Heart right ventricle (tissue), 16 donors: ENCODE measurements around the gene FGF12. TPM values are rescaled to one million over a fixed set of nuclear protein-coding genes. Genes with fewer than 3 reads are reported as not detected.
A peak's percentile ranks its signal among the peaks of the same experiment; 100 is the strongest.

Experiments
- ATAC-seq, 8 donors: fragments of 200-7000 bp; cut with Tn5 transposase; one replicate each; pipeline ENCODE4 v1.9.1; 2020; ENCODE audit warnings: mild to moderate bottlenecking in 8 of 8, moderate library complexity in 8 of 8, moderate number of reproducible peaks in 1 of 8
- DNase-seq, 2 donors: peaks; one replicate each; pipeline ENCODE4 v3.0.0-alpha.2; 2020
- H3K27ac ChIP-seq, 10 donors: fragments of 200-600 bp; sonication (generic) in 2 of 10; one replicate each; pipeline versions ENCODE4 v1.5.0 to v1.8.0; 2020 to 2022; ENCODE audit warnings: mild to moderate bottlenecking in 3 of 10
- H3K27me3 ChIP-seq, 7 donors: fragments of 200-600 bp; one replicate each; pipeline ENCODE4 v1.8.0; 2021 to 2022; ENCODE audit warnings: mild to moderate bottlenecking in 2 of 7
- H3K36me3 ChIP-seq, 9 donors: fragments of 200-600 bp; sonication (generic) in 1 of 9; one replicate each; pipeline versions ENCODE4 v1.5.0 to v1.8.0; 2020 to 2022; ENCODE audit warnings: mild to moderate bottlenecking in 2 of 9
- H3K4me1 ChIP-seq, 9 donors: fragments of 200-600 bp; sonication (generic) in 1 of 9; one replicate each; pipeline versions ENCODE4 v1.5.0 to v1.8.0; 2020 to 2022; ENCODE audit warnings: mild to moderate bottlenecking in 4 of 9
- H3K4me3 ChIP-seq, 10 donors: fragments of 200-600 bp; sonication (generic) in 2 of 10; one replicate each; pipeline versions ENCODE4 v1.5.0 to v1.8.0; 2020 to 2022; ENCODE audit warnings: mild to moderate bottlenecking in 7 of 10, moderate library complexity in 2 of 10
- H3K9me3 ChIP-seq, 11 donors: fragments of 200-600 bp in 10 of 11; sonication (generic) in 2 of 11; one replicate each; pipeline versions ENCODE4 v1.5.0 to v1.8.0; 2013 to 2022; ENCODE audit warnings: mild to moderate bottlenecking in 2 of 11, control low read depth in 1 of 11, moderate library complexity in 1 of 11
- WGBS, 2 donors: extraction: QIAGEN DNeasy Blood & Tissue Kit; methylation state at CpG; one replicate each; pipeline ENCODE4 v1.1.7; 2013; ENCODE audit warnings: inconsistent platforms in 1 of 2; 5-methylcytosine and 5-hydroxymethylcytosine counted together
- intact Hi-C, 10 donors: fragments of 100-400 bp; cut with DNase I; formaldehyde crosslinking; loops; one replicate each; pipeline versions ENCODE4 v1.11.1 to v1.14.2; 2022
- polyA plus RNA-seq, 2 donors: library from polyadenylated mRNA; stranded (reverse); fragments of 200-250 nt; gene quantifications; one replicate each; pipeline ENCODE4 v1.2.3, GENCODE V29; 2013
- total RNA-seq, 10 donors: library from RNA; stranded (reverse); fragmentation: NEBNext Ultra II Directional in 3 of 10; extraction: Animal tissue kit (Norgen Biotek cat#: 25700) in 3 of 10; gene quantifications; one replicate each; pipeline versions ENCODE4 v1.2.1 to v1.2.4, GENCODE V29; 2021 to 2023
- TF ChIP-seq, protein P1 (sequence below), 9 donors: fragments of 200-600 bp; sonication (generic) in 2 of 9; IDR thresholded peaks; one replicate each; pipeline versions ENCODE4 v1.5.0 to v1.8.0; 2021 to 2022; ENCODE audit warnings: antibody characterized with exemption in 9 of 9, mild to moderate bottlenecking in 5 of 9, moderate library complexity in 1 of 9
- donor health status: Arrhythmogenic right ventricular cardiomyopathy.
- donor health status: ischemic (EF 13 %, LVEDD 7.1; RV severe dilation, severe dysfunction).
- donor health status: healthy with polysubstance abuse.
- donor health status: DM: no; HTN: yes; CAD: no.
- donor health status: DM: no; HTN: no; CAD: no.
- donor health status: ischemic (EF 25% LVEDD 6.9; RV normal size, moderate dysfunction).
- donor health status: ischemic (EF 25% LVEDD 5.7; RV mildly dilated, moderate dysfunction).
- donor health status: healthy.
- donor health status: DM: yes; HTN: yes; CAD: no.
- donor health status: Ischemic cardiomyopathy.
- donor health status: ischemic (EF 35%, LVEDD 5.7; RV mildly dilated, moderate dysfunction).
- donor health status: nonischemic (EF 11% LVEDD 7.7; RV severe dilation, severe dysfunction).
- donor health status: DM: yes; HTN: yes; CAD: no.
- donor health status: PGD.
- donor health status: ischemic (EF 29% LVEDD 5.4; RV normal size, mild dysfunction).
- donor health status: nonischemic (EF 23%, LVEDD 6.1; RV moderate dilation, normal function).

Gene FGF12
- total and polyA plus RNA-seq, 12 donors: 26.5 to 504 (median 313) TPM

DNA sequence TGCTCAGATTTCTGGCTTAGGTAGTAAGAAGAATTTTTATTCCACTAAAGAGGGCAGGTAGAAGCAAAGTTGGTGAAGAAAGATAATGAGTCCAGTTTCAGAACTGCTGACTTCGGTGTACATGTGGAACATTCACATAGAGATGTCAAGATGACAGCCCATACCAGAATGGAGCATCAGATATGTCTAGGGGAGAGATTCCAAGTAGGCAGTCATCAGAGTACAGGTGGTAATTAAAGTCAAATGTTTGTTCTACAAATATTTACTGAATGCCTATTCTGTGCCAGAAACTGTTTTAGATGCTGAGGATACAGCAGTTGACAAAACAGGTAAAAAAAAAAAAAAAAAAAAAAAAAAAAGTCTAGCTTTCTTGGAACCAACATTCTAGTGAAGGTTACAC lies 81.9 kb downstream of the FGF12 start:
- ATAC-seq: no peak
- WGBS, 2 donors: 0 to 34% methylated on average over 1 of the region's 1 CpG
- H3K4me3 ChIP-seq: no peak overlapping the region
- DNase-seq: no peak
- H3K36me3 ChIP-seq: no peaks in the 10 kb centered on the region
- no peak overlapping the region for H3K27ac ChIP-seq
- intact Hi-C loops: no loop called here
- no peaks in the 10 kb centered on the region for H3K9me3 ChIP-seq
- TF ChIP-seq, protein P1, sequence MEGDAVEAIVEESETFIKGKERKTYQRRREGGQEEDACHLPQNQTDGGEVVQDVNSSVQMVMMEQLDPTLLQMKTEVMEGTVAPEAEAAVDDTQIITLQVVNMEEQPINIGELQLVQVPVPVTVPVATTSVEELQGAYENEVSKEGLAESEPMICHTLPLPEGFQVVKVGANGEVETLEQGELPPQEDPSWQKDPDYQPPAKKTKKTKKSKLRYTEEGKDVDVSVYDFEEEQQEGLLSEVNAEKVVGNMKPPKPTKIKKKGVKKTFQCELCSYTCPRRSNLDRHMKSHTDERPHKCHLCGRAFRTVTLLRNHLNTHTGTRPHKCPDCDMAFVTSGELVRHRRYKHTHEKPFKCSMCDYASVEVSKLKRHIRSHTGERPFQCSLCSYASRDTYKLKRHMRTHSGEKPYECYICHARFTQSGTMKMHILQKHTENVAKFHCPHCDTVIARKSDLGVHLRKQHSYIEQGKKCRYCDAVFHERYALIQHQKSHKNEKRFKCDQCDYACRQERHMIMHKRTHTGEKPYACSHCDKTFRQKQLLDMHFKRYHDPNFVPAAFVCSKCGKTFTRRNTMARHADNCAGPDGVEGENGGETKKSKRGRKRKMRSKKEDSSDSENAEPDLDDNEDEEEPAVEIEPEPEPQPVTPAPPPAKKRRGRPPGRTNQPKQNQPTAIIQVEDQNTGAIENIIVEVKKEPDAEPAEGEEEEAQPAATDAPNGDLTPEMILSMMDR (IDR thresholded peaks at IDR 0.05): no peak
- no peaks in the 10 kb centered on the region for H3K27me3 ChIP-seq
- H3K4me1 ChIP-seq: peaks cover 0 to 9% (median 0%) of the 10 kb centered on the region in 9 donors

DNA sequence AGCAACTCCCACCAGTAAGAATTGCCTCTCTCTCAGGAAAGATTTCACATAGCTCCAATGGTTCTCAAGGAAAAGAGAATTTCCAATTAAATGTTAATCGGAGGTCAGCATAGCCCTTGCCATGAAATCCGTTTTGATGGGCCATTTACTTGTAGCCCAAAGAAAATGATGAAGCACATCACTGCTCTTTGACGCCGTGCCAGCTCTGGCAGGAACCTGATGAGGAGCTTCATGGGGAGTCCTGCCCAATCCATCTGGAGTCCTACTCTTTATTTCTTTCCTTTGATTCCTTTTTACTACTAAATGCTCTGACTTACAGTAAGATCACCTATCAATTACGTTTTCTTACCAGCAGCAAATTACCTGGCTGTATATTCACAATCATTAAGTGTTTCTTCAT lies 84.7 kb downstream of the FGF12 start:
- H3K9me3 ChIP-seq: no peaks in the 10 kb centered on the region
- TF ChIP-seq, protein P1 (IDR thresholded peaks at IDR 0.05): no peak
- peaks cover 0 to 9% (median 4%) of the 10 kb centered on the region in 9 donors for H3K4me1 ChIP-seq
- H3K36me3 ChIP-seq: no peaks in the 10 kb centered on the region
- no peaks in the 10 kb centered on the region for H3K27me3 ChIP-seq
- 64 to 69% methylated on average over 5 of the region's 5 CpGs for WGBS, 2 donors
- intact Hi-C loops: no loop called here
- ATAC-seq (no peak), DNase-seq (peak in 1 of 2 donors; percentile 29)
- H3K27ac ChIP-seq: peak overlapping the region in 5 of 10 donors; percentile 21 to 39 (median 32)
- H3K4me3 ChIP-seq: no peak overlapping the region

GRCh38 chr3:192641919-192642318 lies 85.4 kb downstream of the FGF12 start:
- DNase-seq (no peak), ATAC-seq (no peak)
- Histone ChIP-seq H3K9me3 (no peaks in the 10 kb centered on the region), H3K27me3 (no peaks in the 10 kb centered on the region), H3K36me3 (no peaks in the 10 kb centered on the region), H3K4me3 (no peak overlapping the region), H3K27ac (peak overlapping the region in 6 of 10 donors; percentile 29 to 46 (median 34)), H3K4me1 (peaks cover 0 to 15% (median 6%) of the 10 kb centered on the region in 9 donors)
- TF ChIP-seq, protein P1 (IDR thresholded peaks at IDR 0.05): no peak
- intact Hi-C loops: no loop called here
- 44 to 48% methylated on average over 6 of the region's 6 CpGs for WGBS, 2 donors

GRCh38 chr3:192639987-192640386 lies 87.4 kb downstream of the FGF12 start:
- TF ChIP-seq, protein P1 (IDR thresholded peaks at IDR 0.05): no peak
- intact Hi-C loops: loop anchor here in 2 of 10 donors (5.0 to 10.0 kb wide), 3 partner anchors 63 to 135 kb away; partner anchors contain the start of gene FGF12 (in 1 of the 2)
- H3K9me3 ChIP-seq: no peaks in the 10 kb centered on the region
- no peak overlapping the region for H3K4me3 ChIP-seq
- ATAC-seq (no peak), DNase-seq (no peak)
- H3K27me3 ChIP-seq: no peaks in the 10 kb centered on the region
- WGBS, 2 donors: 72 to 86% methylated on average over 2 of the region's 2 CpGs
- no peaks in the 10 kb centered on the region for H3K36me3 ChIP-seq
- peak overlapping the region in 5 of 10 donors; percentile 3 to 85 (median 28) for H3K27ac ChIP-seq
- peaks cover 0 to 24% (median 6%) of the 10 kb centered on the region in 9 donors for H3K4me1 ChIP-seq
